Fibroblast of pulmonary artery (primary cell): Measurements from ENCODE around the gene FOXP1.
A peak's percentile ranks its signal among the peaks of the same experiment; 100 is the strongest.

Source experiments
- DNase-seq: peaks from one replicate; pipeline ENCODE4 v3.0.0-alpha.2; 2010; ENCODE audit warnings: low read depth
- H3K4me3 ChIP-seq: replicated peaks from 2 replicates; pipeline ENCODE4 v1.5.1; 2011; ENCODE audit warnings: low read depth, mild to moderate bottlenecking, control low read depth, low read length, moderate library complexity
- TF ChIP-seq, protein P1 (sequence below): IDR thresholded peaks from 2 replicates; pipeline ENCODE4 v1.5.1; 2011; ENCODE audit warnings: mild to moderate bottlenecking, control low read depth, low read length, inconsistent platforms; ENCODE audit errors: missing control alignments

The FOXP1 gene

DNA sequence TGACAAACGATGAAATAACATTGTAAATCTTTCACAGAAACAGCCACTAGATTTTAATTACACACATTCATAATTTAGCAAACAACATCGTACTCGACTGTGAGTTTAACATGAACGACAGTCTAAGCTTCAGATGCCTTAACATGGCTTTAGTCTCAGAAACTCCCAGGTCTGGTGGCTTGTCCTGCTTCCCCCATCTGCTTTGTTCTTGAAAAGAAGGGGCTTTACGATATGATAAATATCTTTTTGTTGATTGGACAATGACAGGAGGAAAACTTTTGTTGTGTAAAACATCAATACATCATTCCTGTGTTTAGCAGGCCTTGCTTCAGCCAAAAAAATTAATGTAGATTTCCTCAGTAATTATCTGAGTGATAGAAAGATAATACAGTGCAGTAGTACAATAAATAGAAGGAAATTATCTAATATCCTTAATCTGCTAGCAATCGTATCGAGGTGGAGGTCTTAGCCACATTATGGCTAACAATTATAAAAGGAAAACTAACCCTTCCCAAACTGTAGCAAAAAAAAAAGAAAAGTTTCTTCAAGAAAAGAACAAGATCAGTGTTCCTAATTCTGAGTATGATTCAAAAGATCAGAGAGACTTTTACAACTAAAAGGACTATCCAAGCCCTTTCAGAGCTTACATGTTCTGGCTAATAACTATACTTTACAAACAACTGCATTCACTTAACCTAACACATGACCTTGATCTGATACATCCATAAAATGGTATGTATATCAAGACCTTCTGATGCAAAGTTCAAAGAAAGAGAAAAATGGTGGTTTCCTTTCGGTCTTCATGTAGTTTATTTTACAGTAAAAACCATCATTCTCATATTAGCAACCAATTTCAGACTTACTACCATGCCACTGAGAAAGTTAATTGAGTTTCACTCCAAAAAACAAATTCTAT lies 535.7 kb downstream of the FOXP1 start:
- no peak overlapping the region for H3K4me3 ChIP-seq
- no peak for DNase-seq

DNA sequence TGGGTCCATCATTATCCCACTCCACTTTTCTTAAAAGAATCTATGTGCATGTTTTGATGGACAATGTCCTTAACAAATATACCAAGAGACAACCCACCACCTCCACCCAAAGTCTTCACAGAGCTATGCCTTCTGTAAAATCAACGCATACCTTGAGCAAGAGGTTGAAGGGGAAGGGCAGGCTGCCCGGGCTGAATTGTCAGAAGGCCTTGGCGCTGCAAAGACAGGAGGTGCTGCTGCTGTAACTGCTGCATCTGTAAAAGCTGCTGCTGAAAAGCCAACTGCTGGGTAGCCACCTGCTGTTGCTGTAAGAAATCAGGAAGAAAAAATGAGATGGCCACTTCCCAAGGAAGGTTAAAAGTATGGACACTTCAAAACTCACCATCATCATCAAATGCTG lies 536.7 kb downstream of the FOXP1 start:
- TF ChIP-seq, protein P1, sequence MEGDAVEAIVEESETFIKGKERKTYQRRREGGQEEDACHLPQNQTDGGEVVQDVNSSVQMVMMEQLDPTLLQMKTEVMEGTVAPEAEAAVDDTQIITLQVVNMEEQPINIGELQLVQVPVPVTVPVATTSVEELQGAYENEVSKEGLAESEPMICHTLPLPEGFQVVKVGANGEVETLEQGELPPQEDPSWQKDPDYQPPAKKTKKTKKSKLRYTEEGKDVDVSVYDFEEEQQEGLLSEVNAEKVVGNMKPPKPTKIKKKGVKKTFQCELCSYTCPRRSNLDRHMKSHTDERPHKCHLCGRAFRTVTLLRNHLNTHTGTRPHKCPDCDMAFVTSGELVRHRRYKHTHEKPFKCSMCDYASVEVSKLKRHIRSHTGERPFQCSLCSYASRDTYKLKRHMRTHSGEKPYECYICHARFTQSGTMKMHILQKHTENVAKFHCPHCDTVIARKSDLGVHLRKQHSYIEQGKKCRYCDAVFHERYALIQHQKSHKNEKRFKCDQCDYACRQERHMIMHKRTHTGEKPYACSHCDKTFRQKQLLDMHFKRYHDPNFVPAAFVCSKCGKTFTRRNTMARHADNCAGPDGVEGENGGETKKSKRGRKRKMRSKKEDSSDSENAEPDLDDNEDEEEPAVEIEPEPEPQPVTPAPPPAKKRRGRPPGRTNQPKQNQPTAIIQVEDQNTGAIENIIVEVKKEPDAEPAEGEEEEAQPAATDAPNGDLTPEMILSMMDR, result no peak
- H3K4me3 ChIP-seq, result no peak overlapping the region
- no peak for DNase-seq

More for the DNA sequence above, 535.7 kb downstream of the FOXP1 start:
- TF ChIP-seq, protein P1, result no peak

DNA sequence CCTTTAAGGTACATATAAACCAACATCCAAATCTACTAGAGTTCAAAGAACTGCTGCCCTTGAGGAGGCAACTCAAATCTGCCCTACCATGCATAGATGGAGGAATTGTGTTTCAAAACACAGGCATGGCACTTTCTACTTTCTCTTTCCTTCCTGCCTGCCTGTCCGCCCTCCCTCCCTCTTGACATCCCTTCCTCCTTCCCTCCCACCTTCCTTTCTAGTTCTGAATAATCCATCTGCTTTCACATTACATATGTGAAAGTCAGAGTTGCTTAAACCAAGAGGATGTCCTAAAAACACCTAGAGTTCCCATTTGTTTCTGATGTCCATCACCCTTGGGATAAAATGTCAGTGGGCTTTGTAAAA lies 537.6 kb downstream of the FOXP1 start:
- TF ChIP-seq, protein P1, result no peak
- no peak overlapping the region for H3K4me3 ChIP-seq
- DNase-seq, result peak; percentile 45

DNA sequence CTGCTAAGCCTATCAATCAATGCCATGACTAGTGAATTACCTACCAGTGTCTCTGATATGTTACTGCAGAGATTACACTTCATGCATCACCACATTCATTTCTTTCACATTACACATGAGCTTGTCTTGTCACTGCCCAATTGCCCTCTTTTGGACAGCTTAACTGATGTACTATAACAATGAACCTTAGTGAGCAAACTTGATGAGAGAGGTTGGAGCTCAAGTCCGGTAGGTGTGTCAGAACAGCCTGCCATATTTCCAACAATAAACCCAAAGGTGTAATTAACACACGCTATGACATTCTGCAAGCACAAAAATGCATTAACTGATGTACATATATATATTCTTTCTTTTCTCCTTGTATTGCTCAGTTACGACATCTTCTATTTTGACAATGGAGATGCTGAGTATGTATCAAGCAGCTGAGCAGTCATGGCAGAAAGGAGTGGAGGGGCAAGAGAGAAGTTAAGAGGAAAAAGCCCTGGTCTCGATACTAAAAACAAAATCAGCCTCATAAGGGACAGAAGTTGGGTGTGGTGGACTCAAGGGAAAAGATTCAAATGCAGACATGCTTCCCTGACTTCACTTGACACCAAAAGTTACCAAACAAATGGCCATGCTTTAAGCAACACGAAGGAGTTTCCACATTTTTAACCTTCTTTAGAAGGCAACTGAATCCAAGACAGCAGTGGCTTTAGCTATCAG lies 538.2 kb downstream of the FOXP1 start:
- H3K4me3 ChIP-seq, result no peak overlapping the region
- TF ChIP-seq, protein P1, result no peak
- DNase-seq, result no peak

DNA sequence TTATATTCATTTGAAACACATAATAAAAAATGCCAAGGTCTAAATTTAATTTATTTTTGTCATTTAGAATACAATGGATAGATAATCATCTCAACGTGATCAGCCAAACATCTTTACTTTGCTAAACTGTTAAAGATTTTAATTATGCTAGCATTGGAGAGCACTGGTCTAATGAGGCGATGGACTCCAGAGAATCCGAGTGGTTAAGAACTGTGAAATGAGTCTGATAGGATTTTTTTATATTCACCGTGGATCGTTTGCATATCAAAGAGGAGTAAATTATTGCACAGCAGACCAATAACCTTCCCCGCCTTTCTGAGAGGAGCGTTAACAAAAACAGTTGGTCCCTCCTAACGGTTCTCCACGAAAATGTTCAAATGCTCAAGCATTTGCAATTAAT lies 540.8 kb downstream of the FOXP1 start:
- H3K4me3 ChIP-seq, result no peak overlapping the region
- TF ChIP-seq, protein P1, result no peak
- DNase-seq, result no peak

DNA sequence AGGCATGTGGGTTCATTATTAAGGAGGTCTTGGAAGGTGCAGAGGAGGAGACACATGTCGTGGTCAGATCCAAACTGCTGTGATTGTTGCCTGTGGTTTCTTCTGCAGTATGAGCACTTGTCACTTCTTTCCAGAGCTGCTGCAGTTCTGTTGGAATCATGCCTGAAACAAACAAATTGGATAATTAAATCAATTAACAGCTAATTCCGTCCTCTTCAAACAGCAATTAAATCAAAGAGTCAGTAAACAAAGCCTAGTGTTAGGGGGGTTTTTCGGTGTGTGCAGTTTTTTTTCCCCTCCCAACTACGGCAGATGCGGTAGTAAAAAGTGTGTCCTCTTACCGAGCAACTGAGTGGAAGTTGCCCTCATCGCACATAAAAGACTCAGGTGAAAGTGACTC lies 542.2 kb downstream of the FOXP1 start:
- no peak for DNase-seq
- TF ChIP-seq, protein P1, result no peak

More for the DNA sequence above, 542.2 kb downstream of the FOXP1 start:
- no peak overlapping the region for H3K4me3 ChIP-seq
